Tibial nerve (tissue), 3 donors: ENCODE measurements around the gene THOC2.

Experiments used
- CTCF ChIP-seq, 5 experiments: fragments of 200-600 bp in 3 of 5; fragments of 450-650 bp in 2 of 5; sonication (generic) in 3 of 5; IDR thresholded peaks; one replicate each; pipeline ENCODE4 v1.5.1; 2016 to 2019; ENCODE audit warnings: antibody characterized with exemption in 5 of 5, mild to moderate bottlenecking in 3 of 5, moderate library complexity in 2 of 5
- POLR2A ChIP-seq, 2 donors: fragments of 450-650 bp; IDR thresholded peaks; one replicate each; pipeline ENCODE4 v1.6.1; 2017; ENCODE audit warnings: antibody characterized with exemption in 2 of 2, mild to moderate bottlenecking in 2 of 2, moderate library complexity in 2 of 2

- TF ChIP-seq CTCF (IDR thresholded peaks at IDR 0.05) (no peak), POLR2A (IDR thresholded peaks at IDR 0.05) (no peak)
Measured at GRCh38 chrX:123779908-123780396, 47.1 kb upstream of the THOC2 start.
